HL-60 (cell line): ENCODE data around the gene ROR1.

Experiments
- CTCF ChIP-seq: IDR thresholded peaks from one replicate; pipeline ENCODE4 v1.5.1; 2011; ENCODE audit warnings: low read length, control low read depth, inconsistent platforms; ENCODE audit not compliant: insufficient read depth
- GABPA ChIP-seq: IDR thresholded peaks from 2 replicates; pipeline ENCODE4 v1.6.1; 2012; ENCODE audit warnings: low read depth
- POLR2AphosphoS5 ChIP-seq: IDR thresholded peaks from 2 replicates; pipeline ENCODE4 v1.6.1; 2012; ENCODE audit warnings: low read depth
- TF ChIP-seq, protein P1 (sequence below): IDR thresholded peaks from 2 replicates; pipeline ENCODE4 v1.6.1; 2012; ENCODE audit warnings: low read depth; ENCODE audit not compliant: insufficient replicate concordance

DNA sequence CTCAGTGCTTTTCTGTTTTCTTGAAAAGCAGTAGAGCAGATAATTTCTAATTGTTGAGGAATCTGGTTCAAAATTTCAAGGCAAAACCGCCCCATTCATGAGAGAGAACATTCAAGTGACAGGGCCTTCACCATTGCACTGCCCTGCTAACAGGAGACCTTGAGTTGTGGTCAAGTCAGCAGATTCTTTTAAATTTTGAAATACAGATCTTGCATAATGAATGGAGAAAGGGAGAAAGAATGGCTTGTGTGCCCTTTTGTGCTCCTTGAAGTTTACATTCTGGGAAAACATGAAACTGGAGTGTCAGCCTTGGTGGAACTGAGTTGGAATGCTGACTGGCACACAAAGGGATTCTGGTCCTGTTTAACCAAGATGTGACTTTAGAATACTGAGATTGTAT lies 265.1 kb downstream of the ROR1 start:
- TF ChIP-seq CTCF (no peak), POLR2AphosphoS5 (no peak), GABPA (no peak)
- TF ChIP-seq, protein P1, sequence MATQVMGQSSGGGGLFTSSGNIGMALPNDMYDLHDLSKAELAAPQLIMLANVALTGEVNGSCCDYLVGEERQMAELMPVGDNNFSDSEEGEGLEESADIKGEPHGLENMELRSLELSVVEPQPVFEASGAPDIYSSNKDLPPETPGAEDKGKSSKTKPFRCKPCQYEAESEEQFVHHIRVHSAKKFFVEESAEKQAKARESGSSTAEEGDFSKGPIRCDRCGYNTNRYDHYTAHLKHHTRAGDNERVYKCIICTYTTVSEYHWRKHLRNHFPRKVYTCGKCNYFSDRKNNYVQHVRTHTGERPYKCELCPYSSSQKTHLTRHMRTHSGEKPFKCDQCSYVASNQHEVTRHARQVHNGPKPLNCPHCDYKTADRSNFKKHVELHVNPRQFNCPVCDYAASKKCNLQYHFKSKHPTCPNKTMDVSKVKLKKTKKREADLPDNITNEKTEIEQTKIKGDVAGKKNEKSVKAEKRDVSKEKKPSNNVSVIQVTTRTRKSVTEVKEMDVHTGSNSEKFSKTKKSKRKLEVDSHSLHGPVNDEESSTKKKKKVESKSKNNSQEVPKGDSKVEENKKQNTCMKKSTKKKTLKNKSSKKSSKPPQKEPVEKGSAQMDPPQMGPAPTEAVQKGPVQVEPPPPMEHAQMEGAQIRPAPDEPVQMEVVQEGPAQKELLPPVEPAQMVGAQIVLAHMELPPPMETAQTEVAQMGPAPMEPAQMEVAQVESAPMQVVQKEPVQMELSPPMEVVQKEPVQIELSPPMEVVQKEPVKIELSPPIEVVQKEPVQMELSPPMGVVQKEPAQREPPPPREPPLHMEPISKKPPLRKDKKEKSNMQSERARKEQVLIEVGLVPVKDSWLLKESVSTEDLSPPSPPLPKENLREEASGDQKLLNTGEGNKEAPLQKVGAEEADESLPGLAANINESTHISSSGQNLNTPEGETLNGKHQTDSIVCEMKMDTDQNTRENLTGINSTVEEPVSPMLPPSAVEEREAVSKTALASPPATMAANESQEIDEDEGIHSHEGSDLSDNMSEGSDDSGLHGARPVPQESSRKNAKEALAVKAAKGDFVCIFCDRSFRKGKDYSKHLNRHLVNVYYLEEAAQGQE, result no peak
